DMS114 treated with DMSO at 0.1 percent for 48 hours (cell line): ENCODE data around the gene CXCL11.
A peak's percentile ranks its signal among the peaks of the same experiment; 100 is the strongest.
"Not testable (repeated sequence)": the region's sequence is repeated elsewhere in the genome, so short reads cannot be mapped to it uniquely, and the experiment has no call there.

Experiments used
- DNase-seq: peaks from one replicate; lab custom pipeline; 2025; ENCODE audit not compliant: unreplicated experiment; lab: John Stamatoyannopoulos, UW

The CXCL11 gene

GRCh38 chr4:76035799-76036380, at the start of gene CXCL11:
Gene CXCL11 (minus strand): TSS chr4:76036070. CDS start chr4:76035987, 83 bp downstream.
- DNase-seq: no peak

- no peak for DNase-seq
Measured at GRCh38 chr4:76084542-76084941, 48.7 kb upstream of the CXCL11 start.

DNA sequence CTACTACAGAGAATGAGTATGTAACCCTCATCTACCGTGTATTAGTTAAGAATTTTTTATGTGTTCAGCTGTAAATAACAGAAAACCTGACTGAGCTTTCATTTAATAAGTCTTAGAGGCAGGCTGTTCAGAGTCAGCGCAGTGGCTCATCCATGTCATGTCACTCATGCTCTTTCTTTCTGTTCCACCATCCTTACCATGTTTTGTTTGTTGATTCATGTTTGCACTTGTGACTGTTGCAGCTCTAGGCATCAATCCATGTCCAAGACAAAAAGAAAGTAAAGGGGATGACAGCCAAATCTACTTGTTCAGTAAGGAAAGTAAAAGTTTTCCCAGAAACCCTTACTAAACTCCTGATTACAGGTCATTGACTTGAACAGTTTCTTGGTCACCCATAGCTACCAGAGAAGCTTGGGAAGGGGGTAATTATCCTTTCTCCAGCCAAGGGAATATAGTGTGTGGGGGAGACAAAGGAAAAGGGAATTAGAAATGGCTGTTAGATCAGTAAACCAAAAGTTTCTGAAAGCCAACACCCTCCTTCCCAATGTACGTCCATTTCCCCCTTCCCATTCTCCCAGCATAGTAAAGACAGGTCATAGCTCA, 47.6 kb upstream of the CXCL11 start:
- no peak for DNase-seq

GRCh38 chr4:76078033-76078613, 42.3 kb upstream of the CXCL11 start:
- DNase-seq: no peak

DNA sequence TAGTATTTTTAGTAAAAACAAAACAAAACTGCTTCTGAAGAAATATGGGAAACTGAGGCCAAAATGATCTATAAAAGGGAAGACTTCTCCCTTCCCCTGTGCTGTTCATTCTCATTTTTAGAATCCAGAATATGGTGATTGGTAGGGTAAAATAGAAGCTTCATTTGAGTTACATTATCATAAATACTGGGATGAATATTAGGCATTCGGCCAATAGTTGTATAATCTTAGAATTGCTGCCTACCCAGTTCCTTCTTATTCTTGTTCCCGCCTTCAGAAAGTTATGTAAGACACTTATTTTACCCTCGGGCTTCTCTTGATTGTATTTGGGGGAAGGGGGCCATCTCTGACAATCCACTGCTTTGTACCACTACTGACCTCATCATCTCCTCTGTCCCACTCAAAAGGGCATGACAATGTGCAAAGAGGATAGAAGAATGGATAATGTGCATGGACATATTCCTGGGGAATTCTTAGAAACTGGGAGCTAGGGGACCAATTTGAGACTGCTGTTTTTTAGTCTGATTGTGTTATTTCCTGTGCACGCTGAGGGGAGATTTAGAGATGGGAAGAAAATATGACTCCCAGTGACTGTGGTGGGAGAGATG, 39.2 kb upstream of the CXCL11 start:
- no peak for DNase-seq

GRCh38 chr4:76074468-76074867, 38.6 kb upstream of the CXCL11 start, which contains the start of gene ART3:
Gene ART3 (plus strand): TSS chr4:76074709. CDS start chr4:76075890, 1,181 bp downstream.
- no peak for DNase-seq

GRCh38 chr4:76072760-76073159, 36.9 kb upstream of the CXCL11 start:
- no peak for DNase-seq

DNA sequence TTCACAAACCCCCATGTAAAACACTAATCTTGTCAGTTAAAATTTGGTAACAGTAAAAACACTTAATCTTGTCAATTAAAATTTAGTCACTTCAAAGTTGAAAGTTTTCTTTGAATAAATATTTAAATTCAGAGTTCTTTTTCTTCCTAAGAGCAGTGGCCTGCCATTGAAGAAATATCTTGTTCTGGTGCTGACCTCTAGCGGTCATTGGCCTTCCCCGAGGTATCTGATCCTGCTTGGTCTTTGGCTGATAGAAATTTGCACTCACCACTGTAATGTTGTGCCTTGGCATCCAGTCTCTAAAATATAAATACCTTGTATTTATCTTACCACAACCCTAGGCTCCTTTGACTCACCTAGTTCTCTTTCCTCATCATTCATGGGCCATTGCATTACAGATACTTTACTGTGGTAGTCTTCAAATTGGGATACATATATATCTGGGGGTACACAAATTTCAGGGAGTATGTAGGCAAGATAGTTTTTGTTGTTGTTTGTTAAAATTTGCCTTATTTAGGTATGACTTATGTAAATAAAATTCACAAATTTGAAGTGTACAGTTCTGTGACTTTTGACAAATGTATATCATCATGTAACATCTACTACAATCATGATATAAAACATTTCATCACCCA, 31.9 kb upstream of the CXCL11 start:
- DNase-seq: peak; percentile 31

- no peak for DNase-seq
Measured at GRCh38 chr4:76066546-76066945, 30.7 kb upstream of the CXCL11 start.

DNA sequence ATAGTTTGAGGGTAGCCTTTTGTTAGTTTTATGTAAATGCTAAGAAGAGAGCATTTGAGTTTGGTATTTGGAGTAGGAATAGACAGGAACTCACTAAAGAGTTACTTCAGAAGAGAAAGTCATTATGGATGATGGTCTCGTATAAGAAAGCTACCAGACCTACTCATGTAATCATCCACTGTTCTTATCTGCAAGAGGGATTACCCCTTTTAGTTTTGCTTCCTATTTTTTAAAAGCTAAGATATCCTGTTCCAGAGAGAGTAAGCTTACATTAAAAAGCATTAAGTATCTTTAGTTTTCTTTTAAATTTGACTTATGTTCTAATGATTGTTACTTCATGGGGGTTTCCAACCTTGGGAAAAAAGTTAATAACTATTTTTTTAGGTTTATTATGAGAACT, 26.1 kb upstream of the CXCL11 start:
- no peak for DNase-seq

GRCh38 chr4:76061421-76061820, 25.6 kb upstream of the CXCL11 start:
- no peak for DNase-seq

- DNase-seq: no peak
Measured at GRCh38 chr4:76060506-76060905, 24.6 kb upstream of the CXCL11 start.

DNA sequence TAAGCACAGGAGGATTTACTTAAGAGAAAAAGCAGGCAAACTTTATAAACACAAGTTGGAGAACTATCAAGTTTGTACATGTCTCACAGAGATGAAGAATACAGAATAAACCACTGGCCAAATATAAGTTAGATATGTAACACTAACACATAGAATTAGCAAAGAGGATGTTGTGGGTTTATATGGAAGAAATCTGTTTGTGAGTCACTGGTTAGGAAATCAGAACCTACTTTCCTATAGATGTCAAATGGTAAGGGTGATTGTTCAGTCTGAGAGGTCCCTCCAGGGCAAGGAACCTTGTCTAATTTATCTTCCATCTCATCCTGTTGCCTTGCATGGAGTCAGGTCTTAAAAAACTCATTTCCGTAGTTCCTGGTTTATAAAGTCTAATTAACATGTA, 23.9 kb upstream of the CXCL11 start:
- DNase-seq: no peak

- DNase-seq: no peak
Measured at GRCh38 chr4:76058888-76059426, 23.1 kb upstream of the CXCL11 start.

GRCh38 chr4:76058302-76058701, 22.4 kb upstream of the CXCL11 start:
- no peak for DNase-seq

DNA sequence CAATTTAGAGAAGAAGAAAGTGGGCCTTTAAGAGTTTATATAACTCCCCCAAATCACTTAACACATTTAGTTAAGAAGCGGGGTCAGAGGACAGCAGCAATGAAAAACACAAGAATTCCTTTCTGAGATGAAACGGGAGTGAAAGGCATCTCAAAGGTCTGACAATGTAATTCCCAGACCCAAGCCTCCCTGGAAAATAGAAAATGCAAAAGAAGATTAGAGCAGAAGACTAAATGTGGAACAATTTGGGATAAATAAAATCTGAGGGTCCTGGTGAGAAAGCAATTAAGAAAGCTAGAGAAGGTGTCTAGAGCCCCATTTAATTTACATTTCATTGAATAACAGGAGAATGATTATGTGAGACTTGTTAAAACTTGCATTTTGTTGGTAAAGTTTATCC, 19.6 kb upstream of the CXCL11 start:
- no peak for DNase-seq

DNA sequence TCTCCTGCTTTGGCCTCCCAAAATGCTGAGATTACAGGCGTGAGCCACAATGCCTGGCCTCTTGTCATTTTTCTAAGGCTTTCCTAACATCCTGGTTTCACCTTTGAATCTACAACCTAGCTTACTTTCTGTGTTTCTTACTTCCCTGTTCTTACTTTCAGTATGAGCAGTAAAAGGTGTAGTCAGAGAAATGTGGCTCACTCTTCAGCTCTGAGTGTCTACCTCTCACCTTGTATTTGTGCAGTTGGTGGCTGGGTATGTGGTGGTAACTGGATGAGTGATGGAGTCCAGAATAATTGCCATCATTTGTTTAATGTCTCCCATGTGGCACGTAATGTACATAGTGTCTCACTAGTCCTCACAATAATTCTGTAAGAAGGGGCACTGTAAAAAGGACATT, 19.1 kb upstream of the CXCL11 start:
- DNase-seq: no peak

DNA sequence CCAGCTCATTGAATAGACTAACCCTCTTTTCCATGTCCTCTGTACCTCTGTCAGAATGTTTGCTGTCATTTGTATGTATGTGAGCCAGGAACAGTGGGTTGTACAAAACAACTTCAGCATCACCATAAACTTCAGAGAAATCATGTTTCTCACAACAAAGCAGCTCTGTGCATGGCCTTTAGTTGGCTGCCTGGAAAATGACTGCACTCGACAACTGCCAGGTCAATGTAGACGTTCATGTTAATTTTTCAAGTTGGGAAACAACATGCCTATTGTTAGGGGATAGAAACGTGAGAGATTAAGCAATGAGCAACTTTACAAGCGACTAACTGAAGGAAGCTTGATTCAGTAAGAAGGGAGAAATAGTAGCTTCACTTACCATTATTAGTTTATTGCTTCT, 17.9 kb upstream of the CXCL11 start:
- no peak for DNase-seq

GRCh38 chr4:76050560-76051050, 14.7 kb upstream of the CXCL11 start:
- not testable (repeated sequence) for DNase-seq

DNA sequence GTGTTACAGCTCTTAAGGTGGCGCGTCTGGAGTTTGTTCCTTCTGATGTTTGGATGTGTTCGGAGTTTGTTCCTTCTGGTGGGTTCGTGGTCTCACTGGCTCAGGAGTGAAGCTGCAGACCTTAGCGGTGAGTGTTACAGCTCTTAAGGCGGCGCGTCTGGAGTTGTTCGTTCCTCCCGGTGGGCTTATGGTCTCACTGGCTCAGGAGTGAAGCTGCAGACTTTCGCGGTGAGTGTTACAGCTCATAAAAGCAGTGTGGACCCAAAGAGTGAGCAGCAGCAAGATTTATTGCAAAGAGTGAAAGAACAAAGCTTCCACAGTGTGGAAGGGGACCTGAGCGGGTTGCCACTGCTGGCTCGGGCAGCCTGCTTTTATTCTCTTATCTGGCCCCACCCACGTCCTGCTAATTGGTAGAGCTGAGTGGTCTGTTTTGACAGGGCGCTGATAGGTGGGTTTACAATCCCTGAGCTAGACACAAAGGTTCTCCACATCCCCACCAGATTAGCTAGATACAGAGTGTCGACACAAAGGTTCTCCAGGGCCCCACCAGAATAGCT, 14.1 kb upstream of the CXCL11 start:
- not testable (repeated sequence) for DNase-seq

- DNase-seq: not testable (repeated sequence)
Measured at GRCh38 chr4:76044686-76045085, 8.8 kb upstream of the CXCL11 start.
